ENCODE measurements around the gene SPNS2.

SPNS2 gene

GRCh38 chr17:4516735-4517134, 18.1 kb downstream of the SPNS2 start:
- no peak for TF ChIP-seq RAD21 (IDR thresholded peaks at IDR 0.05; ENCODE audit: low read depth)
- TF ChIP-seq, protein P1, sequence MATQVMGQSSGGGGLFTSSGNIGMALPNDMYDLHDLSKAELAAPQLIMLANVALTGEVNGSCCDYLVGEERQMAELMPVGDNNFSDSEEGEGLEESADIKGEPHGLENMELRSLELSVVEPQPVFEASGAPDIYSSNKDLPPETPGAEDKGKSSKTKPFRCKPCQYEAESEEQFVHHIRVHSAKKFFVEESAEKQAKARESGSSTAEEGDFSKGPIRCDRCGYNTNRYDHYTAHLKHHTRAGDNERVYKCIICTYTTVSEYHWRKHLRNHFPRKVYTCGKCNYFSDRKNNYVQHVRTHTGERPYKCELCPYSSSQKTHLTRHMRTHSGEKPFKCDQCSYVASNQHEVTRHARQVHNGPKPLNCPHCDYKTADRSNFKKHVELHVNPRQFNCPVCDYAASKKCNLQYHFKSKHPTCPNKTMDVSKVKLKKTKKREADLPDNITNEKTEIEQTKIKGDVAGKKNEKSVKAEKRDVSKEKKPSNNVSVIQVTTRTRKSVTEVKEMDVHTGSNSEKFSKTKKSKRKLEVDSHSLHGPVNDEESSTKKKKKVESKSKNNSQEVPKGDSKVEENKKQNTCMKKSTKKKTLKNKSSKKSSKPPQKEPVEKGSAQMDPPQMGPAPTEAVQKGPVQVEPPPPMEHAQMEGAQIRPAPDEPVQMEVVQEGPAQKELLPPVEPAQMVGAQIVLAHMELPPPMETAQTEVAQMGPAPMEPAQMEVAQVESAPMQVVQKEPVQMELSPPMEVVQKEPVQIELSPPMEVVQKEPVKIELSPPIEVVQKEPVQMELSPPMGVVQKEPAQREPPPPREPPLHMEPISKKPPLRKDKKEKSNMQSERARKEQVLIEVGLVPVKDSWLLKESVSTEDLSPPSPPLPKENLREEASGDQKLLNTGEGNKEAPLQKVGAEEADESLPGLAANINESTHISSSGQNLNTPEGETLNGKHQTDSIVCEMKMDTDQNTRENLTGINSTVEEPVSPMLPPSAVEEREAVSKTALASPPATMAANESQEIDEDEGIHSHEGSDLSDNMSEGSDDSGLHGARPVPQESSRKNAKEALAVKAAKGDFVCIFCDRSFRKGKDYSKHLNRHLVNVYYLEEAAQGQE (IDR thresholded peaks at IDR 0.05; ENCODE audit: low read depth), result no peak

- no peak for TF ChIP-seq NFIC (IDR thresholded peaks at IDR 0.05)
- no peak for TF ChIP-seq USF1 (IDR thresholded peaks at IDR 0.05)
- no peak for TF ChIP-seq RAD21 (IDR thresholded peaks at IDR 0.05; ENCODE audit: low read depth)
- no peak for TF ChIP-seq ZBTB7A (IDR thresholded peaks at IDR 0.05; ENCODE audit: low read depth)
- TF ChIP-seq TAF1 (IDR thresholded peaks at IDR 0.05; ENCODE audit: low read depth), result no peak
- TF ChIP-seq, protein P1 (IDR thresholded peaks at IDR 0.05; ENCODE audit: low read depth), result no peak
- TF ChIP-seq FOXM1 (IDR thresholded peaks at IDR 0.05; ENCODE audit: borderline replicate concordance, low read depth), result no peak
- TF ChIP-seq TCF12 (IDR thresholded peaks at IDR 0.05; ENCODE audit: low read depth), result no peak
- TF ChIP-seq CEBPB (IDR thresholded peaks at IDR 0.05), result no peak
- no peak for TF ChIP-seq EGR1 (IDR thresholded peaks at IDR 0.05)
- TF ChIP-seq MAX (IDR thresholded peaks at IDR 0.05), result no peak
- no peak for TF ChIP-seq TEAD4 (IDR thresholded peaks at IDR 0.05)
These were observed 20.2 kb downstream of the SPNS2 start for GRCh38 chr17:4518901-4519300.

DNA sequence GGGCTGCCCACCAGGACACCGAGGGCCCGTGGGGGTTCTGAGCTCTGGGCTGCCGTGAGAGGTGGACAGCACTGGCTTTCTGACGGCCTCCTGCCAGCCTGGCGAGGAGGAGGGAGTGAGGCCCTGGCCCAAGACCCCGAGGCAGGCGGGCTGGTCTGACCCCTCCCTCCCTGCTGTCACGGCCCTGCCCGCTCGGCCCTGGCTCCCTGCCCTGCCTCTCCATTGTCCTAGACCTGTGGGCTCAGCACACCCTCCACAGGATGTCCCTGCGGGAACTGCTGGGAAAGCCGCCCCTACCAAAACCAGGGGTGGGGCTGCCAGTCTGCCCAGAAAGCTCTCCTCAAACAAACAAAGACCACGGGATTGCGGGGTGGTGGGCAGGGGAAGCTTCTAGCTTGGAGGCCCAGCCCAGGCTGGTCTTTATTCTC, 20.7 kb downstream of the SPNS2 start:
- TF ChIP-seq USF1 (IDR thresholded peaks at IDR 0.05) (peak; percentile 31; the same call in 1 of the 2 replicates), RAD21 (IDR thresholded peaks at IDR 0.05; ENCODE audit: low read depth) (no peak), EGR1 (IDR thresholded peaks at IDR 0.05) (no peak), ZBTB7A (IDR thresholded peaks at IDR 0.05; ENCODE audit: low read depth) (peak; percentile 58; the same call in 1 of the 2 replicates)

- no peak for TF ChIP-seq CREB1 (IDR thresholded peaks at IDR 0.05; ENCODE audit: low read depth)
- TF ChIP-seq NFIC (IDR thresholded peaks at IDR 0.05), result no peak
- TF ChIP-seq EP300 (IDR thresholded peaks at IDR 0.05; ENCODE audit: borderline replicate concordance), result no peak
- TF ChIP-seq USF1 (IDR thresholded peaks at IDR 0.05), result no peak
- no peak for TF ChIP-seq TAF1 (IDR thresholded peaks at IDR 0.05; ENCODE audit: low read depth)
- no peak for TF ChIP-seq TCF12 (IDR thresholded peaks at IDR 0.05; ENCODE audit: low read depth)
- no peak for TF ChIP-seq MAX (IDR thresholded peaks at IDR 0.05)
- TF ChIP-seq TEAD4 (IDR thresholded peaks at IDR 0.05), result no peak
These were observed 21.6 kb downstream of the SPNS2 start for GRCh38 chr17:4520060-4520893.

GRCh38 chr17:4520894-4521600, 22.4 kb downstream of the SPNS2 start:
- TF ChIP-seq, protein P1 (IDR thresholded peaks at IDR 0.05; ENCODE audit: low read depth), result no peak
- TF ChIP-seq TCF12 (IDR thresholded peaks at IDR 0.05; ENCODE audit: low read depth) (peak; percentile 44; the same call in 1 of the 2 replicates), MAX (IDR thresholded peaks at IDR 0.05) (peak; percentile 36; the same call in 1 of the 2 replicates), YY1 (IDR thresholded peaks at IDR 0.05; ENCODE audit: low read depth) (no peak), RAD21 (IDR thresholded peaks at IDR 0.05; ENCODE audit: low read depth) (no peak), EP300 (IDR thresholded peaks at IDR 0.05; ENCODE audit: borderline replicate concordance) (no peak; the same call in 1 of the 2 replicates), FOXM1 (IDR thresholded peaks at IDR 0.05; ENCODE audit: borderline replicate concordance, low read depth) (no peak), USF1 (IDR thresholded peaks at IDR 0.05) (no peak), NFIC (IDR thresholded peaks at IDR 0.05) (no peak)
